BJ (cell line): ENCODE data around the gene GRAMD2A. TPM values are rescaled to one million over a fixed set of nuclear protein-coding genes. Genes with fewer than 3 reads are reported as not detected.

ENCODE experiments used
- CTCF ChIA-PET: fragments of 350-600 bp; formaldehyde crosslinking; extraction: SDS; loops from one replicate; lab custom pipeline; 2021; ENCODE audit warnings: antibody characterized with exemption, inconsistent platforms; lab: Yijun Ruan, JAX
- POLR2A ChIA-PET: fragments of 300-600 bp; sonication (Branson Sonifier 250); formaldehyde crosslinking; extraction: SDS; loops from one replicate; lab custom pipeline; 2021; ENCODE audit warnings: antibody characterized with exemption; lab: Charles Lee
- DNase-seq: peaks from one replicate; pipeline ENCODE4 v3.0.0-alpha.2; 2011; ENCODE audit warnings: low read depth
- H3K27me3 ChIP-seq: 2 replicates; pipeline ENCODE4 v1.6.0; 2011; ENCODE audit warnings: low read length; ENCODE audit not compliant: control insufficient read depth, insufficient read depth
- H3K36me3 ChIP-seq: 2 replicates; pipeline ENCODE4 v1.5.1; 2011; ENCODE audit warnings: low read length; ENCODE audit not compliant: control insufficient read depth, insufficient read depth
- H3K4me3 ChIP-seq: 2 replicates; pipeline ENCODE4 v1.5.1; 2011; ENCODE audit warnings: low read depth, mild to moderate bottlenecking, control low read depth, low read length
- CTCF ChIP-seq: IDR thresholded peaks from 2 replicates; pipeline ENCODE4 v1.5.1; 2011; ENCODE audit warnings: low read depth, mild to moderate bottlenecking, control low read depth, inconsistent platforms, low read length, moderate library complexity; ENCODE audit not compliant: insufficient read depth
- polyA plus RNA-seq: library from polyadenylated mRNA; depleted of rRNA; stranded (reverse); fragments of >200 nt; gene quantifications from 2 replicates; pipeline ENCODE4 v1.2.3, GENCODE V29; 2011

GRAMD2A gene
- polyA plus RNA-seq, 1 experiment: 0.21 TPM

- POLR2A ChIA-PET: no interaction called here
- Histone ChIP-seq H3K36me3 (peaks cover 68% of the 10 kb centered on the region), H3K4me3 (no peak overlapping the region), H3K27me3 (no peaks in the 10 kb centered on the region)
- CTCF ChIA-PET: interaction anchor here (0.8 to 2.8 kb wide), 6 partner anchors 14 to 83 kb away, joined by 3 to 16 read pairs (median 7); no protein-coding TSS in a partner anchor
- DNase-seq: no peak
- no peak for TF ChIP-seq CTCF
Observed at GRCh38 chr15:72201391-72201921, 3.9 kb upstream of the GRAMD2A start.

GRCh38 chr15:72200395-72201237 lies 3.0 kb upstream of the GRAMD2A start:
- Histone ChIP-seq H3K4me3 (no peak overlapping the region), H3K27me3 (no peaks in the 10 kb centered on the region), H3K36me3 (peaks cover 61% of the 10 kb centered on the region)
- DNase-seq: no peak
- ChIA-PET CTCF (interaction anchor here (0.6 to 2.9 kb wide), 14 partner anchors 9 to 113 kb away, joined by 3 to 17 read pairs (median 5); partner anchors contain the start of gene PKM), POLR2A (no interaction called here)
- no peak for TF ChIP-seq CTCF

GRCh38 chr15:72199721-72200212 lies 2.2 kb upstream of the GRAMD2A start:
- H3K4me3 ChIP-seq: no peak overlapping the region
- no peak for DNase-seq
- ChIA-PET POLR2A (interaction anchor here (0.6 kb wide), 1 partner anchor 69 kb away, joined by 3 read pairs; no protein-coding TSS in a partner anchor), CTCF (interaction anchor here (0.6 to 2.9 kb wide), 16 partner anchors 10 to 114 kb away, joined by 3 to 17 read pairs (median 5); partner anchors contain the start of gene PKM)
- H3K36me3 ChIP-seq: peaks cover 55% of the 10 kb centered on the region
- TF ChIP-seq CTCF: peak; percentile 92
- no peaks in the 10 kb centered on the region for H3K27me3 ChIP-seq

- H3K4me3 ChIP-seq: no peak overlapping the region
- H3K36me3 ChIP-seq: peaks cover 52% of the 10 kb centered on the region
- TF ChIP-seq CTCF: no peak
- ChIA-PET POLR2A (no interaction called here), CTCF (interaction anchor here (0.7 to 2.9 kb wide), 11 partner anchors 8 to 83 kb away, joined by 3 to 17 read pairs (median 6); partner anchors contain the start of gene PKM)
- no peak for DNase-seq
- H3K27me3 ChIP-seq: no peaks in the 10 kb centered on the region
Observed at GRCh38 chr15:72199205-72199515, 1.6 kb upstream of the GRAMD2A start.
